Right lobe of liver (tissue), 4 donors: Measurements from ENCODE around the gene TMEM175.

Source experiments
- POLR2A ChIP-seq: fragments of 450-650 bp; IDR thresholded peaks from one replicate; pipeline ENCODE4 v1.6.1; 2017; ENCODE audit warnings: antibody characterized with exemption, mild to moderate bottlenecking
- TF ChIP-seq, protein P1 (sequence below), 4 donors: fragments of 200-600 bp in 3 of 4; fragments of 450-650 bp in 1 of 4; IDR thresholded peaks; one replicate each; pipeline versions ENCODE4 v1.5.1 to v1.8.0; 2016 to 2022; ENCODE audit warnings: antibody characterized with exemption in 4 of 4, mild to moderate bottlenecking in 2 of 4
- donor health status: DM: no; HTN: no; CAD: no.
- donor health status: DM: no; HTN: no; CAD: no.
- donor health status: DM: no; HTN: yes; CAD: no.

DNA sequence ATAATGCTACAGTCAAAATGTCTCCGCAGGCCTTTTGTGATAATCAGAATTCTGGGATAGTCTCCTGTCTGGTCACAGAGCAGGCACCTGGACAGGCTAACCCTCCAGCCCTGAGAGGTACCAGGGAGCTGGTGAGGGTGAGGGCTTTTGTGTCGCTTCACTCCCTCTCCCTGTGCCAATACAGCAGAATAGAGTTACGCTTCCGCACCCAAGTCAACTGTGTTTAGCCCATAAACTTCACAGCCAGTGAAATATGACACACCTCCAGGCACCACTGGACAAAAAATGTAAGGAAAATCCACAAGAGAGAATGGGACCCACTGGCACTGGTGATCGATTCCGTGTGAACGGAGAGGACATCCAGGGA lies 1.4 kb upstream of the TMEM175 start:
- TF ChIP-seq, protein P1, sequence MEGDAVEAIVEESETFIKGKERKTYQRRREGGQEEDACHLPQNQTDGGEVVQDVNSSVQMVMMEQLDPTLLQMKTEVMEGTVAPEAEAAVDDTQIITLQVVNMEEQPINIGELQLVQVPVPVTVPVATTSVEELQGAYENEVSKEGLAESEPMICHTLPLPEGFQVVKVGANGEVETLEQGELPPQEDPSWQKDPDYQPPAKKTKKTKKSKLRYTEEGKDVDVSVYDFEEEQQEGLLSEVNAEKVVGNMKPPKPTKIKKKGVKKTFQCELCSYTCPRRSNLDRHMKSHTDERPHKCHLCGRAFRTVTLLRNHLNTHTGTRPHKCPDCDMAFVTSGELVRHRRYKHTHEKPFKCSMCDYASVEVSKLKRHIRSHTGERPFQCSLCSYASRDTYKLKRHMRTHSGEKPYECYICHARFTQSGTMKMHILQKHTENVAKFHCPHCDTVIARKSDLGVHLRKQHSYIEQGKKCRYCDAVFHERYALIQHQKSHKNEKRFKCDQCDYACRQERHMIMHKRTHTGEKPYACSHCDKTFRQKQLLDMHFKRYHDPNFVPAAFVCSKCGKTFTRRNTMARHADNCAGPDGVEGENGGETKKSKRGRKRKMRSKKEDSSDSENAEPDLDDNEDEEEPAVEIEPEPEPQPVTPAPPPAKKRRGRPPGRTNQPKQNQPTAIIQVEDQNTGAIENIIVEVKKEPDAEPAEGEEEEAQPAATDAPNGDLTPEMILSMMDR (IDR thresholded peaks at IDR 0.05), result no peak
- no peak for TF ChIP-seq POLR2A
